ENCODE measurements around the gene SOCS6. TPM values are rescaled to one million over a fixed set of nuclear protein-coding genes. Genes with fewer than 3 reads are reported as not detected.
"Not testable (repeated sequence)": the region's sequence is repeated elsewhere in the genome, so short reads cannot be mapped to it uniquely, and the experiment has no call there.

SOCS6 gene, protein sequence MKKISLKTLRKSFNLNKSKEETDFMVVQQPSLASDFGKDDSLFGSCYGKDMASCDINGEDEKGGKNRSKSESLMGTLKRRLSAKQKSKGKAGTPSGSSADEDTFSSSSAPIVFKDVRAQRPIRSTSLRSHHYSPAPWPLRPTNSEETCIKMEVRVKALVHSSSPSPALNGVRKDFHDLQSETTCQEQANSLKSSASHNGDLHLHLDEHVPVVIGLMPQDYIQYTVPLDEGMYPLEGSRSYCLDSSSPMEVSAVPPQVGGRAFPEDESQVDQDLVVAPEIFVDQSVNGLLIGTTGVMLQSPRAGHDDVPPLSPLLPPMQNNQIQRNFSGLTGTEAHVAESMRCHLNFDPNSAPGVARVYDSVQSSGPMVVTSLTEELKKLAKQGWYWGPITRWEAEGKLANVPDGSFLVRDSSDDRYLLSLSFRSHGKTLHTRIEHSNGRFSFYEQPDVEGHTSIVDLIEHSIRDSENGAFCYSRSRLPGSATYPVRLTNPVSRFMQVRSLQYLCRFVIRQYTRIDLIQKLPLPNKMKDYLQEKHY
- 17.2 TPM for polyA plus RNA-seq (2013)

GRCh38 chr18:70288851-70289328 lies at the start of gene SOCS6:
Gene SOCS6, plus strand, starts transcription at chr18:70289045. Its CDS starts 35,624 bp downstream, at chr18:70324669.
- CTCF ChIA-PET: no interaction called here
- Histone ChIP-seq H3K9me3 (ENCODE audit: control extremely low read depth in 1 of 5, control insufficient read depth in 4 of 5, insufficient read depth in 2 of 5, low read depth in 1 of 5, low read length in 4 of 5) (no peaks in the 10 kb centered on the region), H3K27ac (ENCODE audit: insufficient read depth in 1 of 2, low read depth in 1 of 2, low read length in 2 of 2, poor library complexity in 1 of 2, severe bottlenecking in 2 of 2) (peak within 1 kb of the TSS; percentile 40 to 77), H3K4me3 (ENCODE audit: control insufficient read depth in 1 of 7, extremely low read depth in 1 of 7, insufficient read depth in 4 of 7, low read depth in 2 of 7, low read length in 6 of 7) (peak within 1 kb of the TSS; percentile 69 to 87 (median 79)), H3K27me3 (replicated peaks in 2 of 5; ENCODE audit: control insufficient read depth in 4 of 5, insufficient read depth in 5 of 5, low read length in 4 of 5) (no peaks in the 10 kb centered on the region), H3K4me1 (ENCODE audit: control extremely low read depth in 1 of 4, control insufficient read depth in 4 of 4, insufficient read depth in 4 of 4, low read length in 3 of 4) (peaks cover 11 to 46% (median 31%) of the 10 kb centered on the region in 4 experiments), H3K36me3 (ENCODE audit: control insufficient read depth in 4 of 4, insufficient read depth in 4 of 4, low read length in 3 of 4) (peaks cover 0 to 3% (median 0%) of the 10 kb centered on the region in 4 experiments)
- peak; percentile 50 to 74 (median 63) for DNase-seq
- POLR2A ChIA-PET: no interaction called here
- 0% methylated on average over 56 of the region's 77 CpGs for WGBS (ENCODE audit: insufficient coverage)

DNA sequence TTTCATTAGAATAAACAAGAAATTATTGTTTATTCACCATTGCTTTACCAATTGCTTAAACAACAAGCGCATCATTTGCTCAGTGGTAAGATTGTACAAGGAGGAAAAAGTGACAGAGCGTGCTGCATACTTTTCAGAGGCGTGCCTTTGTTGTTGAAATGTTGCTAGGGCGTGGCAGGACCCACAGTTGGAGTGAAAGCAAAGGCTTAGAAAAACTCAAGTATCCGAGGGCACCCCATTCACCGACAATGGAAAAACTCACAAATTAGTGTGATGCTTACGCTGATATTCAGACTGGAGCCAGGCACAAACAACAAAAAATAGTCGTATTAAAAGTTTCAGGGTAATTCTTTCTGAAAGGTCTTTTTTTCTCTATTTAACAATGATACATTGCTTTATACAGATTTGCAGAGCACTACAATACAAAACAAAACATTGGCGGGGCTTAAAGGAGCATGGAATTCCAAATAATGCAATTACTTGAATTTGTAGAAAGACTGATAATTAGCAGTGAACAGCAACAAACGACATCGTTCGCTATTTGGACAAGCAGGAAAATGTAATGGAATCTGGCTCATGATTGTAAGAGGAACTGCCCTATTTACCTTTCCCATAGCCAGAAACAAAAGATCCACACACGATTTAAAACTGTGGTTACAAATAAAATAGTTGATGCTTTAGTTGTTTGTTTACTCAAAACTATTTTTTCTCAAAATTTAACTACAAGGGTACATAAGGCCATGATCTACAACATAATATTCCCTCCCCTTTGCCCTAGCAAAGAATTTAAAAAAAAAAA lies 45.5 kb upstream of the SOCS6 start:
- no peak overlapping the region for H3K4me3 ChIP-seq (ENCODE audit: control insufficient read depth in 1 of 7, extremely low read depth in 1 of 7, insufficient read depth in 4 of 7, low read depth in 2 of 7, low read length in 6 of 7)
- no peak for DNase-seq
- peaks cover 0 to 16% (median 4%) of the 10 kb centered on the region in 4 experiments for H3K4me1 ChIP-seq (ENCODE audit: control extremely low read depth in 1 of 4, control insufficient read depth in 4 of 4, insufficient read depth in 4 of 4, low read length in 3 of 4)
- POLR2A ChIA-PET: no interaction called here
- no peaks in the 10 kb centered on the region for H3K36me3 ChIP-seq (ENCODE audit: control insufficient read depth in 4 of 4, insufficient read depth in 4 of 4, low read length in 3 of 4)
- 96% methylated on average over 7 of the region's 13 CpGs for WGBS (ENCODE audit: insufficient coverage)
- no peaks in the 10 kb centered on the region for H3K9me3 ChIP-seq (ENCODE audit: control extremely low read depth in 1 of 5, control insufficient read depth in 4 of 5, insufficient read depth in 2 of 5, low read depth in 1 of 5, low read length in 4 of 5)
- H3K27ac ChIP-seq (ENCODE audit: insufficient read depth in 1 of 2, low read depth in 1 of 2, low read length in 2 of 2, poor library complexity in 1 of 2, severe bottlenecking in 2 of 2): no peak overlapping the region
- no peaks in the 10 kb centered on the region for H3K27me3 ChIP-seq (replicated peaks in 2 of 5; ENCODE audit: control insufficient read depth in 4 of 5, insufficient read depth in 5 of 5, low read length in 4 of 5)
- CTCF ChIA-PET: no interaction called here

DNA sequence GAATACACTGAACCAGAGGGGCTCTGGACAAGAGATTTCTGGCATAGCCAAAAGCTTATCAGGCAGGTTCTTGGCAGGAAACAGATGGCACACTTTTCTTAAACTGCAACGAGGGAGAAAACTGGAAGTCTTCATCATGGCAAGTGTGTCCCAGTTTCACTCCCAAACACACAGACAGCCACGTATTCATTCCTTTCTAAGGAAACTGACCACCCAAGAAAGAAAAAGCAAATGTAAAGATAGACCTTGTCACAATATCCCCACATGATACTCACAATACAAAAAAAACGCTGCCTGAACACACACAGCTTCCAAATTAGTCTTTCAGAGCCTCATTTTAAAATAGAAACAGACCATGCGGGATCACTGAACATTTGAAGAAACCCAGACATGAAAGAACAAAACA lies 42.8 kb upstream of the SOCS6 start:
- H3K36me3 ChIP-seq (ENCODE audit: control insufficient read depth in 4 of 4, insufficient read depth in 4 of 4, low read length in 3 of 4): no peaks in the 10 kb centered on the region
- 0% methylated on average over 2 of the region's 4 CpGs for WGBS (ENCODE audit: insufficient coverage)
- DNase-seq: peak; percentile 37 to 86 (median 71)
- peak overlapping the region in 2 of 7 experiments; percentile 15 to 66 for H3K4me3 ChIP-seq (ENCODE audit: control insufficient read depth in 1 of 7, extremely low read depth in 1 of 7, insufficient read depth in 4 of 7, low read depth in 2 of 7, low read length in 6 of 7)
- POLR2A ChIA-PET: no interaction called here
- peak overlapping the region; percentile 25 to 39 for H3K27ac ChIP-seq (ENCODE audit: insufficient read depth in 1 of 2, low read depth in 1 of 2, low read length in 2 of 2, poor library complexity in 1 of 2, severe bottlenecking in 2 of 2)
- CTCF ChIA-PET: interaction anchor here (1.6 kb wide), 2 partner anchors 47 to 51 kb away, joined by 4 read pairs; no protein-coding TSS in a partner anchor
- H3K4me1 ChIP-seq (ENCODE audit: control extremely low read depth in 1 of 4, control insufficient read depth in 4 of 4, insufficient read depth in 4 of 4, low read length in 3 of 4): peaks cover 0 to 16% (median 4%) of the 10 kb centered on the region in 4 experiments
- H3K9me3 ChIP-seq (ENCODE audit: control extremely low read depth in 1 of 5, control insufficient read depth in 4 of 5, insufficient read depth in 2 of 5, low read depth in 1 of 5, low read length in 4 of 5): no peaks in the 10 kb centered on the region
- H3K27me3 ChIP-seq (replicated peaks in 2 of 5; ENCODE audit: control insufficient read depth in 4 of 5, insufficient read depth in 5 of 5, low read length in 4 of 5): no peaks in the 10 kb centered on the region

DNA sequence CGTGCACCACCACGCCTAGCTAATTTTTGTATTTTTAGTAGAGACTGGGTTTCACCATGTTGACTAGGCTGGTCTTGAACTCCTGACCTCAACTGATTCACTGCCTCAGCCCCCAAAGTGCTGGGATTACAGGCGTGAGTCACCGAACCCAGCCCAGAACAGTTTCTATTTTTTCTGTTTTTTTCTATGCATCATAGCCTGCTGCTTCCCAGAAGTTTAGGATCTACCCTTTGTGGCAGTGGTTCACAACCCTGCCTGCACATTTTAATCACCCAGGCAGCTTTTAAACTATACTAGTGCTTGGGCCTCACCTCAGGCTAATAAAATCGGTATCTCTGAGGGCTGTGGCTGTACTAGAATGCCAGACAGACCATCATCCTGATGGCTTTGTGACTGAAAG lies 39.7 kb upstream of the SOCS6 start:
- ChIA-PET POLR2A (no interaction called here), CTCF (no interaction called here)
- H3K9me3 ChIP-seq (ENCODE audit: control extremely low read depth in 1 of 5, control insufficient read depth in 4 of 5, insufficient read depth in 2 of 5, low read depth in 1 of 5, low read length in 4 of 5): no peaks in the 10 kb centered on the region
- H3K4me1 ChIP-seq (ENCODE audit: control extremely low read depth in 1 of 4, control insufficient read depth in 4 of 4, insufficient read depth in 4 of 4, low read length in 3 of 4): peaks cover 0 to 16% (median 4%) of the 10 kb centered on the region in 4 experiments
- H3K27ac ChIP-seq (ENCODE audit: insufficient read depth in 1 of 2, low read depth in 1 of 2, low read length in 2 of 2, poor library complexity in 1 of 2, severe bottlenecking in 2 of 2): no peak overlapping the region
- no peaks in the 10 kb centered on the region for H3K36me3 ChIP-seq (ENCODE audit: control insufficient read depth in 4 of 4, insufficient read depth in 4 of 4, low read length in 3 of 4)
- no peak overlapping the region for H3K4me3 ChIP-seq (ENCODE audit: control insufficient read depth in 1 of 7, extremely low read depth in 1 of 7, insufficient read depth in 4 of 7, low read depth in 2 of 7, low read length in 6 of 7)
- no peaks in the 10 kb centered on the region for H3K27me3 ChIP-seq (replicated peaks in 2 of 5; ENCODE audit: control insufficient read depth in 4 of 5, insufficient read depth in 5 of 5, low read length in 4 of 5)
- DNase-seq: no peak
- 96% methylated on average over 3 of the region's 5 CpGs for WGBS (ENCODE audit: insufficient coverage)

DNA sequence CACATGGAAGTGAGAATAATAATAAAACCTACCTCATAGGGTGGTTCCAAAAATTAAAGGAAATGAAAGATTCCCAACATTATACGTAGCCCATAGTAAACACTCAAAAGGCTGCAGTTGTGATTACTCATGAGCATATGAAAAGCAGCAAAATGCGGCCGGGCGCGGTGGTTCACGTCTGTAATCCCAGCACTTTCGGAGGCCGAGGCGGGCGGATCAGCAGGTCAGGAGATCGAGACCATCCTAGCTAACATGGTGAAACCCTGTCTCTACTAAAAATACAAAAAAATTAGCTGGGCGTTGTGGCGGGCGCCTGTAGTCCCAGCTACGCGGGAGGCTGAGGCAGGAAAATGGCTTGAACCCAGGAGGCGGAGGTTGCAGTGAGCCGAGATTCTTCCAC lies 39.0 kb upstream of the SOCS6 start:
- CTCF ChIA-PET; H3K4me3 ChIP-seq (ENCODE audit: control insufficient read depth in 1 of 7, extremely low read depth in 1 of 7, insufficient read depth in 4 of 7, low read depth in 2 of 7, low read length in 6 of 7); DNase-seq; H3K9me3 ChIP-seq (ENCODE audit: control extremely low read depth in 1 of 5, control insufficient read depth in 4 of 5, insufficient read depth in 2 of 5, low read depth in 1 of 5, low read length in 4 of 5); POLR2A ChIA-PET; H3K27me3 ChIP-seq (replicated peaks in 2 of 5; ENCODE audit: control insufficient read depth in 4 of 5, insufficient read depth in 5 of 5, low read length in 4 of 5); H3K27ac ChIP-seq (ENCODE audit: insufficient read depth in 1 of 2, low read depth in 1 of 2, low read length in 2 of 2, poor library complexity in 1 of 2, severe bottlenecking in 2 of 2); H3K36me3 ChIP-seq (ENCODE audit: control insufficient read depth in 4 of 4, insufficient read depth in 4 of 4, low read length in 3 of 4): not testable (repeated sequence)
- peaks cover 0 to 13% (median 4%) of the 10 kb centered on the region in 4 experiments for H3K4me1 ChIP-seq (ENCODE audit: control extremely low read depth in 1 of 4, control insufficient read depth in 4 of 4, insufficient read depth in 4 of 4, low read length in 3 of 4)
- 100% methylated on average over 17 of the region's 18 CpGs for WGBS (ENCODE audit: insufficient coverage)

- 93% methylated on average over 10 of the region's 12 CpGs for WGBS (ENCODE audit: insufficient coverage)
- CTCF ChIA-PET: no interaction called here
- Histone ChIP-seq H3K36me3 (ENCODE audit: control insufficient read depth in 4 of 4, insufficient read depth in 4 of 4, low read length in 3 of 4) (no peaks in the 10 kb centered on the region), H3K27me3 (replicated peaks in 2 of 5; ENCODE audit: control insufficient read depth in 4 of 5, insufficient read depth in 5 of 5, low read length in 4 of 5) (no peaks in the 10 kb centered on the region), H3K4me1 (ENCODE audit: control extremely low read depth in 1 of 4, control insufficient read depth in 4 of 4, insufficient read depth in 4 of 4, low read length in 3 of 4) (peaks cover 0 to 6% (median 1%) of the 10 kb centered on the region in 4 experiments), H3K4me3 (ENCODE audit: control insufficient read depth in 1 of 7, extremely low read depth in 1 of 7, insufficient read depth in 4 of 7, low read depth in 2 of 7, low read length in 6 of 7) (no peak overlapping the region), H3K27ac (ENCODE audit: insufficient read depth in 1 of 2, low read depth in 1 of 2, low read length in 2 of 2, poor library complexity in 1 of 2, severe bottlenecking in 2 of 2) (no peak overlapping the region), H3K9me3 (ENCODE audit: control extremely low read depth in 1 of 5, control insufficient read depth in 4 of 5, insufficient read depth in 2 of 5, low read depth in 1 of 5, low read length in 4 of 5) (no peaks in the 10 kb centered on the region)
- POLR2A ChIA-PET: no interaction called here
- no peak for DNase-seq
Measured at GRCh38 chr18:70250781-70251180, 38.1 kb upstream of the SOCS6 start.
